ENCODE results near the gene SNAP25.

SNAP25 gene

DNA sequence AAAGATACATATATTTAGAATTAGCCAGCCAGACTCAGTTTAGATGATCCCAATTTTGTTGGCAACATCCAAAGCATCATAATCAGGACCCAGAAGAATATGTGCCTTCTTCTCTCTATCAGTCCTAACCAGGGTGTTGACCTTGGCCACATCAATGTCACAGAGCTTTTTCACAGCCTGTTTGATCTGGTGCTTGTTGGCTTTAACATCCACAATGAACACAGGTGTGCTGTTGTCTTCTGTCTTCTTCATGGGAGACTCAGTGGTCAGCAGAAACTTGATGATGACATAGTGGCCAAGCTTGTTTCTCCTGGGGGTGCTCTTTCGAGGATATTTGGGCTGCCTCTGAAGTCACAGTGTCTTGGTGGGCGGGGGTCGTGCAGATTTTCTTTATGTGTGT, 130.5 kb downstream of the SNAP25 start:
- no peak overlapping the region for H3K9ac ChIP-seq (ENCODE audit: low read length)
- H3F3A ChIP-seq (ENCODE audit: insufficient read depth): no peaks in the 10 kb centered on the region
- no peaks in the 10 kb centered on the region for H3K9me3 ChIP-seq (ENCODE audit: insufficient read depth, low read length)
- no peak overlapping the region for H3K27ac ChIP-seq (ENCODE audit: low read depth, low read length)
- no peak overlapping the region for H3K4me3 ChIP-seq (ENCODE audit: insufficient read depth, low read length, poor library complexity, severe bottlenecking)
- no peaks in the 10 kb centered on the region for H3K27me3 ChIP-seq (ENCODE audit: low read length)
- no peak overlapping the region for H2AFZ ChIP-seq (ENCODE audit: low read depth, low read length, severe bottlenecking)
- no peaks in the 10 kb centered on the region for H4K20me1 ChIP-seq (ENCODE audit: low read depth, low read length)
- H3K4me2 ChIP-seq (ENCODE audit: low read depth, low read length, poor library complexity, severe bottlenecking): no peak overlapping the region
- no peaks in the 10 kb centered on the region for H3K9me2 ChIP-seq (replicated peaks; ENCODE audit: insufficient read depth, low read length)
- TF ChIP-seq EZH2phosphoT487 (conservative IDR thresholded peaks at IDR 0.05; ENCODE audit: low read length): no peak
- TF ChIP-seq, protein P1, sequence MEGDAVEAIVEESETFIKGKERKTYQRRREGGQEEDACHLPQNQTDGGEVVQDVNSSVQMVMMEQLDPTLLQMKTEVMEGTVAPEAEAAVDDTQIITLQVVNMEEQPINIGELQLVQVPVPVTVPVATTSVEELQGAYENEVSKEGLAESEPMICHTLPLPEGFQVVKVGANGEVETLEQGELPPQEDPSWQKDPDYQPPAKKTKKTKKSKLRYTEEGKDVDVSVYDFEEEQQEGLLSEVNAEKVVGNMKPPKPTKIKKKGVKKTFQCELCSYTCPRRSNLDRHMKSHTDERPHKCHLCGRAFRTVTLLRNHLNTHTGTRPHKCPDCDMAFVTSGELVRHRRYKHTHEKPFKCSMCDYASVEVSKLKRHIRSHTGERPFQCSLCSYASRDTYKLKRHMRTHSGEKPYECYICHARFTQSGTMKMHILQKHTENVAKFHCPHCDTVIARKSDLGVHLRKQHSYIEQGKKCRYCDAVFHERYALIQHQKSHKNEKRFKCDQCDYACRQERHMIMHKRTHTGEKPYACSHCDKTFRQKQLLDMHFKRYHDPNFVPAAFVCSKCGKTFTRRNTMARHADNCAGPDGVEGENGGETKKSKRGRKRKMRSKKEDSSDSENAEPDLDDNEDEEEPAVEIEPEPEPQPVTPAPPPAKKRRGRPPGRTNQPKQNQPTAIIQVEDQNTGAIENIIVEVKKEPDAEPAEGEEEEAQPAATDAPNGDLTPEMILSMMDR (IDR thresholded peaks at IDR 0.05; ENCODE audit: insufficient read depth, low read length, poor library complexity, severe bottlenecking): no peak
- no peaks in the 10 kb centered on the region for H3K36me3 ChIP-seq (ENCODE audit: low read length)
- H3K79me2 ChIP-seq (ENCODE audit: insufficient read depth, low read length): no peaks in the 10 kb centered on the region

DNA sequence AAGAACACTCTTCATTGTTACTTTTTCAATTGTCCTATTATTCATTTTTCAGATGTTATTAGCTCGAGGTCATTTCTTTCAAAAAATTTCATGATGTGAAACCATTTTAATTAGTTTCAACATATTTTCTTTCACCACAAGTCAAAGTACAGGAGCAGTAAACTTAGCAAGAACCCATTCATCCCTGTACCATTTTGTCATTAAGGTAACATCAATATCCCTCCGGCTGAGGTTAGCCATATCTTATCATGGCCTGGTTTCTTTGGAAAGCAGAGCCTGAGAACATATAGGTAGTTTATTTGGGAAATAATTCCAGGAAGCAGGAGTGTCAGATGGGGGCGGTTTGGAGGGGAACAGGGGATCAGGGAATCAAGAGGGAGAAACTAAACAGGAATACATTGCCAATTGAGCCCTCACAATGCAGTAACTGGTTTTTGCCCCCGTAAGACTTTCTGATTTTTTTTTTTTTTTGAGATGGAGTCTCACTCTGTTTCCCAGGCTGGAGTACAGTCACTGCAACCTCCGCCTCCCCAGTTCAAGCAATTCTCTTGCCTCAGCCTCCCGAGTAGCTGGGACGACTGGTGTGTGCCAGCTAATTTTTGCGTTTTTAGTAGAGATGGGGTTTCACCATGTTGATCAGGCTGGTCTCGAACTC, 131.7 kb downstream of the SNAP25 start:
- no peaks in the 10 kb centered on the region for H3K79me2 ChIP-seq (ENCODE audit: insufficient read depth, low read length)
- no peaks in the 10 kb centered on the region for H3K36me3 ChIP-seq (ENCODE audit: low read length)
- H3K27me3 ChIP-seq (ENCODE audit: low read length): no peaks in the 10 kb centered on the region
- no peaks in the 10 kb centered on the region for H3F3A ChIP-seq (ENCODE audit: insufficient read depth)
- no peaks in the 10 kb centered on the region for H3K9me3 ChIP-seq (ENCODE audit: insufficient read depth, low read length)
- no peaks in the 10 kb centered on the region for H4K20me1 ChIP-seq (ENCODE audit: low read depth, low read length)
- H3K9me2 ChIP-seq (replicated peaks; ENCODE audit: insufficient read depth, low read length): no peaks in the 10 kb centered on the region
- no peak overlapping the region for H3K4me2 ChIP-seq (ENCODE audit: low read depth, low read length, poor library complexity, severe bottlenecking)
- H3K4me3 ChIP-seq (ENCODE audit: insufficient read depth, low read length, poor library complexity, severe bottlenecking): no peak overlapping the region
- no peak overlapping the region for H2AFZ ChIP-seq (ENCODE audit: low read depth, low read length, severe bottlenecking)
- no peak for TF ChIP-seq EZH2phosphoT487 (conservative IDR thresholded peaks at IDR 0.05; ENCODE audit: low read length)
- TF ChIP-seq, protein P1 (IDR thresholded peaks at IDR 0.05; ENCODE audit: insufficient read depth, low read length, poor library complexity, severe bottlenecking): no peak
- H3K9ac ChIP-seq (ENCODE audit: low read length): no peak overlapping the region
- H3K27ac ChIP-seq (ENCODE audit: low read depth, low read length): no peak overlapping the region

DNA sequence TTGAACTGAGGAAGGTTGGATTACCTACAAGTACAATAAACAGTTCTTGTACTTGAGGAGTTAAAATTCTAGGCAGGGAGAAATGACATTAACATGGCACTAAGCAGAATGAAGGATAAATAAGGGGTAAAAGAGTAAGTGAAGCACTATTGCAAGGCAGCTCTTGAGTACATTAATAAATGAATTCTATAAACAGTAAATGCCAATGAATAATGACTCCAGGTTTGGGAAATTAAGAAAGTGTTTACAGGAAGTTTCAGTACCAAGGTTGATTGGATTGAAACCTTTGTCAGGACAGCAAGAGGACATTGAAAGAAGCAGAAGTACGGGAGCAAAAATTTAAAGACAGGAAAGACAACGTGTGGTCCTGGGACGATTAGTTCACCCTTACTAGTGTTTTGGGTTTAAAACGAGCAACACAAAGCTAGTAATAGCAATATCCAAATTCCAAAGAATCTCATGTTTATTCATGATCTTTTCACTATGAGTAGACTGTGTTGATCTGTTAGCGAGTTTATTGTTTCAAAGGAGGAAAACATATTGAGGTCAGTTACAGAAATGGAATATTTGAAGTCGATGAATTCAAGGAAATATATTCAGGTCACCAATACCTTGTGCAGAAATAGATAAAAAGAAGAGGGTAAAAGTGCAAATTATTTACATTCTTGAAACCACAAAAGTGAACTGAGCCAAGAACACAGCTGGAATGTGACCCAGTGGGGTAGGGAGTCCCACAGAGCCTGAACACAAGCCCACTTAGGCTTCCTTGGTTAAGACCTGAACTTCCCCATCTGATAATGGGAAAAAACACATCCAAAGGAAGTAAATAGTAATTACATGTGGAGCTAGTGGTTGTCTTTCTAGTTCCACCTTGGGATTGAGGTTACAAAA, 134.5 kb downstream of the SNAP25 start:
- Histone ChIP-seq H3K9ac (ENCODE audit: low read length) (no peak overlapping the region), H3K27ac (ENCODE audit: low read depth, low read length) (no peak overlapping the region), H4K20me1 (ENCODE audit: low read depth, low read length) (no peaks in the 10 kb centered on the region), H3K27me3 (ENCODE audit: low read length) (no peaks in the 10 kb centered on the region), H3K4me2 (ENCODE audit: low read depth, low read length, poor library complexity, severe bottlenecking) (no peak overlapping the region), H3K4me3 (ENCODE audit: insufficient read depth, low read length, poor library complexity, severe bottlenecking) (no peak overlapping the region), H3F3A (ENCODE audit: insufficient read depth) (no peaks in the 10 kb centered on the region), H3K9me3 (ENCODE audit: insufficient read depth, low read length) (no peaks in the 10 kb centered on the region), H3K9me2 (replicated peaks; ENCODE audit: insufficient read depth, low read length) (no peaks in the 10 kb centered on the region), H3K79me2 (ENCODE audit: insufficient read depth, low read length) (no peaks in the 10 kb centered on the region), H3K36me3 (ENCODE audit: low read length) (no peaks in the 10 kb centered on the region), H2AFZ (ENCODE audit: low read depth, low read length, severe bottlenecking) (no peak overlapping the region)
- no peak for TF ChIP-seq EZH2phosphoT487 (conservative IDR thresholded peaks at IDR 0.05; ENCODE audit: low read length)
- TF ChIP-seq, protein P1 (IDR thresholded peaks at IDR 0.05; ENCODE audit: insufficient read depth, low read length, poor library complexity, severe bottlenecking): no peak
